Measurements from ENCODE around the gene CYTH4.

GRCh38 chr22:37301144-37301830, 19.0 kb downstream of the CYTH4 start:
- TF ChIP-seq CTCF (IDR thresholded peaks at IDR 0.05): no peak
- TF ChIP-seq POLR2A (IDR thresholded peaks at IDR 0.05): no peak
